HEK293 (cell line): Measurements from ENCODE around the gene CACHD1.

Source experiments
- CTCF ChIA-PET: fragments of 350-600 bp; formaldehyde crosslinking; extraction: SDS; loops from one replicate; lab custom pipeline; 2021; ENCODE audit warnings: antibody characterized with exemption; lab: Yijun Ruan, JAX
- POLR2A ChIA-PET: fragments of 300-600 bp; formaldehyde crosslinking; extraction: SDS; loops from one replicate; lab custom pipeline; 2020; ENCODE audit warnings: antibody characterized with exemption, inconsistent platforms; lab: Yijun Ruan, JAX
- H3K27ac ChIP-seq: fragments of 200-500 bp; sonication (Bioruptor generic); 2 replicates; pipeline ENCODE4 v1.5.1; 2014; ENCODE audit warnings: low read depth, low read length, control low read depth, inconsistent platforms; ENCODE audit errors: extremely low read depth
- H3K36me3 ChIP-seq, 2 experiments: fragments of 200-500 bp in 1 of 2; sonication (Bioruptor generic) in 1 of 2; 1 replicate in 1 of 2; 2 replicates in 1 of 2; pipeline ENCODE4 v1.5.1; 2014 to 2017; ENCODE audit warnings: inconsistent platforms in 2 of 2, low read length in 2 of 2; ENCODE audit not compliant: control insufficient read depth in 2 of 2, insufficient read depth in 1 of 2
- H3K4me1 ChIP-seq: fragments of 200-500 bp; sonication (Bioruptor generic); 2 replicates; pipeline ENCODE4 v1.5.1; 2014; ENCODE audit warnings: mild to moderate bottlenecking, low read length, inconsistent platforms; ENCODE audit not compliant: control insufficient read depth, insufficient read depth
- H3K4me3 ChIP-seq: 2 replicates; pipeline ENCODE4 v1.5.1; 2011; ENCODE audit warnings: low read depth, mild to moderate bottlenecking, control low read depth, low read length, moderate library complexity
- H3K9me3 ChIP-seq: fragments of 200-500 bp; sonication (Bioruptor generic); 2 replicates; pipeline ENCODE4 v1.5.1; 2014; ENCODE audit warnings: low read depth, low read length, inconsistent platforms; ENCODE audit not compliant: control insufficient read depth, insufficient read depth
- GLIS1 ChIP-seq: fragments of 450-650 bp; formaldehyde crosslinking; IDR thresholded peaks from 2 replicates; pipeline ENCODE4 v1.5.1; 2016; ENCODE audit warnings: missing biosample characterization, missing genetic modification characterization
- MYNN ChIP-seq: fragments of 450-650 bp; formaldehyde crosslinking; IDR thresholded peaks from 2 replicates; pipeline ENCODE4 v1.5.1; 2016; ENCODE audit warnings: missing biosample characterization, missing genetic modification characterization, borderline replicate concordance
- SCRT1 ChIP-seq: fragments of 450-650 bp; formaldehyde crosslinking; IDR thresholded peaks from 2 replicates; pipeline ENCODE4 v1.5.1; 2016; ENCODE audit warnings: missing biosample characterization, missing genetic modification characterization, borderline replicate concordance
- YY2 ChIP-seq: fragments of 450-650 bp; formaldehyde crosslinking; IDR thresholded peaks from 2 replicates; pipeline ENCODE4 v1.5.1; 2016; ENCODE audit warnings: missing biosample characterization, missing genetic modification characterization
- ZFHX2 ChIP-seq: fragments of 450-650 bp; formaldehyde crosslinking; conservative IDR thresholded peaks from 2 replicates; pipeline ENCODE4 v1.5.1; 2016; ENCODE audit warnings: missing biosample characterization, missing genetic modification characterization
- ZNF2 ChIP-seq: fragments of 450-650 bp; formaldehyde crosslinking; IDR thresholded peaks from 2 replicates; pipeline ENCODE4 v1.5.1; 2016; ENCODE audit warnings: missing biosample characterization, missing genetic modification characterization
- ZNF214 ChIP-seq: fragments of 450-650 bp; formaldehyde crosslinking; IDR thresholded peaks from 2 replicates; pipeline ENCODE4 v1.5.1; 2017; ENCODE audit warnings: missing biosample characterization, mild to moderate bottlenecking, missing genetic modification characterization, borderline replicate concordance
- ZNF274 ChIP-seq, 2 experiments: fragments of 200-500 bp in 1 of 2; fragments of 450-650 bp in 1 of 2; sonication (Bioruptor generic) in 1 of 2; formaldehyde crosslinking in 1 of 2; IDR thresholded peaks; 2 replicates each; pipeline versions ENCODE4 v1.5.1 to v1.6.1; 2014 to 2016; ENCODE audit warnings: borderline replicate concordance in 1 of 2, inconsistent platforms in 1 of 2, low read length in 1 of 2, missing biosample characterization in 1 of 2, missing genetic modification characterization in 1 of 2
- ZNF335 ChIP-seq: fragments of 450-650 bp; formaldehyde crosslinking; conservative IDR thresholded peaks from 2 replicates; pipeline ENCODE4 v1.5.1; 2016; ENCODE audit warnings: missing biosample characterization, missing genetic modification characterization
- ZNF391 ChIP-seq: fragments of 450-650 bp; formaldehyde crosslinking; IDR thresholded peaks from 2 replicates; pipeline ENCODE4 v1.5.1; 2016; ENCODE audit warnings: low read depth, missing biosample characterization, missing genetic modification characterization, borderline replicate concordance
- ZNF423 ChIP-seq: fragments of 450-650 bp; formaldehyde crosslinking; IDR thresholded peaks from 2 replicates; pipeline ENCODE4 v1.5.1; 2016; ENCODE audit warnings: missing biosample characterization, missing genetic modification characterization
- ZNF433 ChIP-seq: fragments of 450-650 bp; formaldehyde crosslinking; IDR thresholded peaks from 2 replicates; pipeline ENCODE4 v1.5.1; 2016; ENCODE audit warnings: missing biosample characterization, missing genetic modification characterization, low read depth
- ZNF48 ChIP-seq: fragments of 450-650 bp; formaldehyde crosslinking; IDR thresholded peaks from 2 replicates; pipeline ENCODE4 v1.5.1; 2016; ENCODE audit warnings: missing biosample characterization, missing genetic modification characterization
- ZNF529 ChIP-seq: fragments of 450-650 bp; formaldehyde crosslinking; IDR thresholded peaks from 2 replicates; pipeline ENCODE4 v1.5.1; 2017; ENCODE audit warnings: missing genetic modification characterization, missing biosample characterization; ENCODE audit not compliant: insufficient replicate concordance
- ZNF558 ChIP-seq: fragments of 450-650 bp; formaldehyde crosslinking; IDR thresholded peaks from 2 replicates; pipeline ENCODE4 v1.5.1; 2016; ENCODE audit warnings: missing biosample characterization, missing genetic modification characterization
- ZNF654 ChIP-seq: fragments of 450-650 bp; formaldehyde crosslinking; IDR thresholded peaks from 2 replicates; pipeline ENCODE4 v1.5.1; 2016; ENCODE audit warnings: low read depth, missing biosample characterization, missing genetic modification characterization
- ZNF658 ChIP-seq: fragments of 450-650 bp; formaldehyde crosslinking; IDR thresholded peaks from 2 replicates; pipeline ENCODE4; 2016; ENCODE audit warnings: missing biosample characterization, missing genetic modification characterization
- TF ChIP-seq, protein P1 (sequence below): fragments of 450-650 bp; formaldehyde crosslinking; IDR thresholded peaks from 2 replicates; pipeline ENCODE4 v1.5.1; 2016; ENCODE audit warnings: missing biosample characterization, missing genetic modification characterization
- TF ChIP-seq, protein P2 (sequence below): fragments of 450-650 bp; formaldehyde crosslinking; IDR thresholded peaks from 2 replicates; pipeline ENCODE4 v1.5.1; 2016; ENCODE audit warnings: missing biosample characterization, missing genetic modification characterization
- TF ChIP-seq, protein P3 (sequence below): fragments of 450-650 bp; formaldehyde crosslinking; IDR thresholded peaks from 2 replicates; pipeline ENCODE4 v1.5.1; 2016; ENCODE audit warnings: missing biosample characterization, missing genetic modification characterization
- TF ChIP-seq, protein P4 (sequence below): fragments of 450-650 bp; formaldehyde crosslinking; IDR thresholded peaks from 2 replicates; pipeline ENCODE4 v1.5.1; 2016; ENCODE audit warnings: missing biosample characterization, missing genetic modification characterization

Gene CACHD1

DNA sequence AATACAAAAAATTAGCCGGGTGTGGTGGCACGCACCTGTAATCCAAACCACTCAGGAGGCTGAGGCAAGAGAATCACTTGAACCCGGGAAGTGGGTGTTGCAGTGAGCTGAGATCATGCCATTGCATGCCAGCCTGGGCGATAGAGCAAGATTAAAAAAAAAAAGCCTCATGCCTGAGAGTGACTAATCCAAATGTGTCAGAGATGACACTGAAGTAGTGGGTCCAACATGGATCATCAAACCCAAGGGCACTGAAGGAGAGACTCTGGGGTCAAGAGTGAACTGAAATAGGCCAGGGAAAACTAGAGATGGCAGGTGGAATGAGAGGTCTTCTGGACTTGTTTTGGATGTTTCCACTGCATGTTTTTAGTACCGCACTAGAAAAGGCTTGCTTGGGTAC lies 10.2 kb upstream of the CACHD1 start:
- TF ChIP-seq ZNF658 (tag by site-specific recombination) (no peak), ZNF48 (tag by site-specific recombination) (no peak), ZNF423 (no peak), MYNN (tag by site-specific recombination) (no peak), ZNF654 (no peak), ZNF274 (IDR thresholded peaks at IDR 0.05; ENCODE audit: low read length) (no peak), ZNF274 (tag by site-specific recombination; IDR thresholded peaks at IDR 0.05; ENCODE audit: borderline replicate concordance) (no peak), SCRT1 (no peak), ZNF2 (no peak), YY2 (tag by site-specific recombination) (no peak), ZNF391 (no peak), ZFHX2 (tag by site-specific recombination) (no peak), ZNF335 (no peak), ZNF433 (tag by site-specific recombination) (no peak), ZNF558 (tag by site-specific recombination) (no peak)
- TF ChIP-seq, protein P1, sequence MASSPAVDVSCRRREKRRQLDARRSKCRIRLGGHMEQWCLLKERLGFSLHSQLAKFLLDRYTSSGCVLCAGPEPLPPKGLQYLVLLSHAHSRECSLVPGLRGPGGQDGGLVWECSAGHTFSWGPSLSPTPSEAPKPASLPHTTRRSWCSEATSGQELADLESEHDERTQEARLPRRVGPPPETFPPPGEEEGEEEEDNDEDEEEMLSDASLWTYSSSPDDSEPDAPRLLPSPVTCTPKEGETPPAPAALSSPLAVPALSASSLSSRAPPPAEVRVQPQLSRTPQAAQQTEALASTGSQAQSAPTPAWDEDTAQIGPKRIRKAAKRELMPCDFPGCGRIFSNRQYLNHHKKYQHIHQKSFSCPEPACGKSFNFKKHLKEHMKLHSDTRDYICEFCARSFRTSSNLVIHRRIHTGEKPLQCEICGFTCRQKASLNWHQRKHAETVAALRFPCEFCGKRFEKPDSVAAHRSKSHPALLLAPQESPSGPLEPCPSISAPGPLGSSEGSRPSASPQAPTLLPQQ (tag by site-specific recombination) = no peak
- TF ChIP-seq, protein P2, sequence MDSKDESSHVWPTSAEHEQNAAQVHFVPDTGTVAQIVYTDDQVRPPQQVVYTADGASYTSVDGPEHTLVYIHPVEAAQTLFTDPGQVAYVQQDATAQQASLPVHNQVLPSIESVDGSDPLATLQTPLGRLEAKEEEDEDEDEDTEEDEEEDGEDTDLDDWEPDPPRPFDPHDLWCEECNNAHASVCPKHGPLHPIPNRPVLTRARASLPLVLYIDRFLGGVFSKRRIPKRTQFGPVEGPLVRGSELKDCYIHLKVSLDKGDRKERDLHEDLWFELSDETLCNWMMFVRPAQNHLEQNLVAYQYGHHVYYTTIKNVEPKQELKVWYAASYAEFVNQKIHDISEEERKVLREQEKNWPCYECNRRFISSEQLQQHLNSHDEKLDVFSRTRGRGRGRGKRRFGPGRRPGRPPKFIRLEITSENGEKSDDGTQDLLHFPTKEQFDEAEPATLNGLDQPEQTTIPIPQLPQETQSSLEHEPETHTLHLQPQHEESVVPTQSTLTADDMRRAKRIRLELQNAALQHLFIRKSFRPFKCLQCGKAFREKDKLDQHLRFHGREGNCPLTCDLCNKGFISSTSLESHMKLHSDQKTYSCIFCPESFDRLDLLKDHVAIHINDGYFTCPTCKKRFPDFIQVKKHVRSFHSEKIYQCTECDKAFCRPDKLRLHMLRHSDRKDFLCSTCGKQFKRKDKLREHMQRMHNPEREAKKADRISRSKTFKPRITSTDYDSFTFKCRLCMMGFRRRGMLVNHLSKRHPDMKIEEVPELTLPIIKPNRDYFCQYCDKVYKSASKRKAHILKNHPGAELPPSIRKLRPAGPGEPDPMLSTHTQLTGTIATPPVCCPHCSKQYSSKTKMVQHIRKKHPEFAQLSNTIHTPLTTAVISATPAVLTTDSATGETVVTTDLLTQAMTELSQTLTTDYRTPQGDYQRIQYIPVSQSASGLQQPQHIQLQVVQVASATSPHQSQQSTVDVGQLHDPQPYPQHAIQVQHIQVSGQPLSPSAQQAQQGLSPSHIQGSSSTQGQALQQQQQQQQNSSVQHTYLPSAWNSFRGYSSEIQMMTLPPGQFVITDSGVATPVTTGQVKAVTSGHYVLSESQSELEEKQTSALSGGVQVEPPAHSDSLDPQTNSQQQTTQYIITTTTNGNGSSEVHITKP (tag by site-specific recombination) = no peak
- TF ChIP-seq, protein P3, sequence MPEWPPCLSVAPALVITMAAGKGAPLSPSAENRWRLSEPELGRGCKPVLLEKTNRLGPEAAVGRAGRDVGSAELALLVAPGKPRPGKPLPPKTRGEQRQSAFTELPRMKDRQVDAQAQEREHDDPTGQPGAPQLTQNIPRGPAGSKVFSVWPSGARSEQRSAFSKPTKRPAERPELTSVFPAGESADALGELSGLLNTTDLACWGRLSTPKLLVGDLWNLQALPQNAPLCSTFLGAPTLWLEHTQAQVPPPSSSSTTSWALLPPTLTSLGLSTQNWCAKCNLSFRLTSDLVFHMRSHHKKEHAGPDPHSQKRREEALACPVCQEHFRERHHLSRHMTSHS = no peak
- TF ChIP-seq, protein P4, sequence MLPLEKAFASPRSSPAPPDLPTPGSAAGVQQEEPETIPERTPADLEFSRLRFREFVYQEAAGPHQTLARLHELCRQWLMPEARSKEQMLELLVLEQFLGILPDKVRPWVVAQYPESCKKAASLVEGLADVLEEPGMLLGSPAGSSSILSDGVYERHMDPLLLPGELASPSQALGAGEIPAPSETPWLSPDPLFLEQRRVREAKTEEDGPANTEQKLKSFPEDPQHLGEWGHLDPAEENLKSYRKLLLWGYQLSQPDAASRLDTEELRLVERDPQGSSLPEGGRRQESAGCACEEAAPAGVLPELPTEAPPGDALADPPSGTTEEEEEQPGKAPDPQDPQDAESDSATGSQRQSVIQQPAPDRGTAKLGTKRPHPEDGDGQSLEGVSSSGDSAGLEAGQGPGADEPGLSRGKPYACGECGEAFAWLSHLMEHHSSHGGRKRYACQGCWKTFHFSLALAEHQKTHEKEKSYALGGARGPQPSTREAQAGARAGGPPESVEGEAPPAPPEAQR = no peak
- Histone ChIP-seq H3K9me3 (no peaks in the 10 kb centered on the region), H3K27ac (no peak overlapping the region), H3K36me3 (no peaks in the 10 kb centered on the region), H3K4me1 (no peaks in the 10 kb centered on the region), H3K4me3 (no peak overlapping the region)
- CTCF ChIA-PET = no interaction called here
- POLR2A ChIA-PET = no interaction called here

DNA sequence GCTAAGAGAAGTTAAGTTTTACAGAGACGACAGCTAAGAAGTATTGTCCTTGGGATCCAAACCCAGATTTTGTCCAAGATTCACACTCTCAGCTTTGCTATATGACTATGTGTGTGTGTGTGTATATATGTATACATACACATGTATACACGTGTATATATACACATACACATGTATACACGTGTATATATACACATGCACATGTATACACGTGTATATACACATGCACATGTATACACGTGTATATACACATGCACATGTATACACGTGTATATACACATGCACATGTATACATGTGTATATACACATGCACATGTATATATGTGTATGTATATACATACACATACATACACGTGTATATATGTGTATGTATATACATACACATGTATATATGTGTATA lies 3.9 kb upstream of the CACHD1 start:
- POLR2A ChIA-PET = no interaction called here
- no peak overlapping the region for H3K4me3 ChIP-seq
- H3K36me3 ChIP-seq = no peaks in the 10 kb centered on the region
- no peaks in the 10 kb centered on the region for H3K4me1 ChIP-seq
- CTCF ChIA-PET = interaction anchor here (0.7 kb wide), 1 partner anchor 359 kb away, joined by 3 read pairs; no protein-coding TSS in a partner anchor
- TF ChIP-seq GLIS1 = no peak
- TF ChIP-seq ZNF214 = no peak
- no peak for TF ChIP-seq ZNF529
- H3K9me3 ChIP-seq = no peaks in the 10 kb centered on the region
- no peak overlapping the region for H3K27ac ChIP-seq
